Suprapubic skin (tissue), 3 donors: ENCODE measurements around the gene TRAIP.

Source experiments
- POLR2A ChIP-seq, 2 donors: fragments of 450-650 bp; IDR thresholded peaks; one replicate each; pipeline ENCODE4 v1.6.1; 2017; ENCODE audit warnings: antibody characterized with exemption in 2 of 2, mild to moderate bottlenecking in 2 of 2, moderate library complexity in 2 of 2
- TF ChIP-seq, protein P1 (sequence below), 2 donors: fragments of 200-600 bp in 1 of 2; fragments of 450-650 bp in 1 of 2; sonication (generic) in 1 of 2; IDR thresholded peaks; one replicate each; pipeline ENCODE4 v1.5.1; 2016 to 2019; ENCODE audit warnings: antibody characterized with exemption in 2 of 2, mild to moderate bottlenecking in 1 of 2, moderate library complexity in 1 of 2

DNA sequence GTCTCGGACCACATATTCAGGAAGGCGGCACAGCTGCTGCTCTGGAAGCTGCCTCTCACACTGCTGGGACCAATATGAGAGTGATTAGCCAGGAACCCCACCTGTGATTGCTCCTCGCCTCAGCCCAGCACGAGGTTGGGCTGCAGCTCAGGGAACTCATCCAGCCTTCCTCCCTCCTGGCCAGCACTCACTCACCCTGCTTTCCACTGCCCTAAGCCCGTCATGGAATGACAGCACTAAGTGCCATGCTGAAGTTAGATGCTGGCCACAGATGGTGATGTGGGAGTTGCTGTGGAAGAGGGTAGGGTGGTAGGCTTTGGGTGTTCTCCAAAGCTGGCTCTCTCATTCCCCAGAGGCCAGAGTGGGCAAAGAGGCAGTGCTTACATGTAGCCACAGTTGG lies 40.0 kb upstream of the TRAIP start:
- TF ChIP-seq, protein P1, sequence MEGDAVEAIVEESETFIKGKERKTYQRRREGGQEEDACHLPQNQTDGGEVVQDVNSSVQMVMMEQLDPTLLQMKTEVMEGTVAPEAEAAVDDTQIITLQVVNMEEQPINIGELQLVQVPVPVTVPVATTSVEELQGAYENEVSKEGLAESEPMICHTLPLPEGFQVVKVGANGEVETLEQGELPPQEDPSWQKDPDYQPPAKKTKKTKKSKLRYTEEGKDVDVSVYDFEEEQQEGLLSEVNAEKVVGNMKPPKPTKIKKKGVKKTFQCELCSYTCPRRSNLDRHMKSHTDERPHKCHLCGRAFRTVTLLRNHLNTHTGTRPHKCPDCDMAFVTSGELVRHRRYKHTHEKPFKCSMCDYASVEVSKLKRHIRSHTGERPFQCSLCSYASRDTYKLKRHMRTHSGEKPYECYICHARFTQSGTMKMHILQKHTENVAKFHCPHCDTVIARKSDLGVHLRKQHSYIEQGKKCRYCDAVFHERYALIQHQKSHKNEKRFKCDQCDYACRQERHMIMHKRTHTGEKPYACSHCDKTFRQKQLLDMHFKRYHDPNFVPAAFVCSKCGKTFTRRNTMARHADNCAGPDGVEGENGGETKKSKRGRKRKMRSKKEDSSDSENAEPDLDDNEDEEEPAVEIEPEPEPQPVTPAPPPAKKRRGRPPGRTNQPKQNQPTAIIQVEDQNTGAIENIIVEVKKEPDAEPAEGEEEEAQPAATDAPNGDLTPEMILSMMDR (IDR thresholded peaks at IDR 0.05), result no peak
- TF ChIP-seq POLR2A (IDR thresholded peaks at IDR 0.05), result no peak
